Stimulated activated CD8-positive, alpha-beta memory T cell treated with anti-CD3 and anti-CD28 coated beads, Interleukin-15, amount 100 ng/mL, for 1 hour (primary cell): ENCODE results near the gene TBC1D3C.
"Not testable (repeated sequence)": the region's sequence is repeated elsewhere in the genome, so short reads cannot be mapped to it uniquely, and the experiment has no call there.

Experiments used
- DNase-seq: peaks from one replicate; pipeline ENCODE4 v3.0.0-alpha.2; 2020; ENCODE audit warnings: low read depth

The TBC1D3C gene

DNA sequence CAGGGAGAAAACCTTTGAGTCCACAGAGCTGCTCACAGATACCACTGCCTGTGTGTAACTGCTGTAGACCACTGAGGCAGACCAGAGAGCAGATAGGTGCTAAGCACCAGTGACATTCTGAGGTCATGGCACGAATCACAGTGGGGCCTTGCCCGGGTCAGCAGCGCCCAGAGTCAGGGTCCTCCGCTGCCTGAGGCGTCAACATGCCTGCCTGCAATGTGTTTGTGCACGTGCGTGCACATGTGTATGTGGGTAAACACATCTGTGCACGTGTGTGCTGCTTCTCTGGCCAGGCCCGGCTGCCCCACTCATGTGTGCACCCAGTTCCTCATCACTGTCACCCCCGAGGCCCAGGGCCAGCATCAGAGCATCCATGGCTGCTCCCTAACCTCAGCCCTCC is at the start of gene TBC1D3C:
TSS of gene TBC1D3C (minus strand) at position 101 of the 400 bp plus-strand sequence. CDS start 1,568 bp downstream, outside the sequence.
- DNase-seq, result not testable (repeated sequence)

DNA sequence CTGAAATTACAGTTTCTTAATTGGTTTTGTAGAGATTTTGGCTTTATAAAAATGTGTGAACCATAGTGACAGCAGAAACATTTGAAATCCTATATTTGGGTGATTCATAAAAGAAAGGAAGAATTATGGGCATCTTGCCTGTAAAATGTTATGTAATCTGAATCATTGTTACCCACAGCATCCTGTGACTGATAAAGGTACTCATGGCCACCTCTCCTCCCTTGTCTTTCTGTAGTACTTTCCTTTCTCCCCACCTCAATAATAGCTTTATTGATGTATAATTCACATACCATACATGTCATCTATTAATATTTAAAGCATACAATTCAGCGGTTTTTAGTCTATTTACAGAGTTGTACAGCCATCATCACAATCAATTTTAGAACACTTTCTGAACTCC is 30.8 kb upstream of the TBC1D3C start:
- not testable (repeated sequence) for DNase-seq

DNA sequence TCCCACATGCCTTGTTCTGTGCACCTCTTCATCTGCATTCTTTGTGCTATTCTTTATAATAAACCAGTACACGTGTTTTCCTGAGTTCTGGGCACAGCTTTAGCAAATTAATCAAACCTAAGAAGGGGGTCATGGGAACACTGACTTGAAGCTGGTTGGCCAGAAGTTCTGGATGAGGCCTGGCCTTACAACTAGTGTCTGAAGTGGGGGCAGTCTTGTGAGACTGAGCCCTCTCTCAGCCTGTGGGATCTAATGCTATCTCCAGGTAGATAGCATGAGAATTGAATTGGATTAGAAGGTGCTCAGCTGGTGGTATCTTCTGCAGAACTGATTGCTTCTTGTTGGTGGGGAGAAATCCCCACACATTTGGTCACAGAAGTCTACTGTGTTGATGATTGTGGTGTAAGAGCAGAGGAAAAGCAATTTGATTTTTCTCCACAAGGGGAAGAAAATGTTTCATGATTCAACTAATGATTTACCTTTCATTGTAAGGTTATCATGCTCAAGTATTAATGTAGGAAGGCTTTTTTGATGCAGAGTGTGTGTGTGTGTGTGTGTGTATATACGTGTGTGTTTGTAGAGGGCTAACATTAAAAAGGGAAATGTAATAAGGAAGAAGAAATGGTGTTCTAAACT is 25.7 kb upstream of the TBC1D3C start:
- DNase-seq, result not testable (repeated sequence)

DNA sequence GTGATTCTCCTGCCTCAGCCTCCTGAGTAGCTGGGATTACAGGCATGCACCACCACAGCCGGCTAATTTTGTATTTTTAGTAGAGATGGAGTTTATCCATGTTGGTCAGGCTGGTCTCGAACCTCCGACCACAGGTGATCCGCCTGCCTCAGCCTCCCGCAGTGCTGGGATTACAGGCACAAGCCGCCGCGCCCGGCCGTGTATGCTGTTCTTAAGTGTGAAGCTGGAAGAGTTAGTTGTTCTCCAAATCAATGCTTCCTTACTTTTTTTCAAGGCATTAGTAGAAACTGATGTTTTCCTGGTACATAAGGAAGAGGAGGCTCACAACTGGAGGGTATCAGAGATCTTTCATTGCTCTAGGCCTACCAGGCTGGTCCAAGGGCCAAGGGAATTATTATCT is 19.7 kb upstream of the TBC1D3C start:
- not testable (repeated sequence) for DNase-seq

DNA sequence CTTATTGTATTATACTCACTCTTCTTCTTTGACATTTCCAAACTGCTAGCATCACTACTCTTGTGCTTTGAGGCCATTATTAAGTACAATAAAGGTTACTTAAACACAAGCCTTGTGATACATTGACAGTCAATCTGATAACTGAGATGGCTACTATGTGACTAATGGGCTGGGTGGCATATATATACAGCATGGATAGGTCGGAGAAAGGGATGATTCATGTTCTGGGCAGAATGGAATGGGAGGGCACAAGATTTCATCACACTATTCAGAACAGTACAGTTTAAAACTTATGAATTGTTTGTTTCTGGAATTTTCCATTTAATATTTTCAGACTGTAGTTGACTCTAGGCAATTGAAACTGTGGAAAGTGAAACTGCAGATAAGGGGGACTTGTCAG is 18.9 kb upstream of the TBC1D3C start:
- DNase-seq, result not testable (repeated sequence)
